ENCODE measurements around the gene C2CD4C. TPM values are rescaled to one million over a fixed set of nuclear protein-coding genes. Genes with fewer than 3 reads are reported as not detected.

Gene C2CD4C
- total RNA-seq, 1 experiment from 2014 or later = 13.6 TPM

DNA sequence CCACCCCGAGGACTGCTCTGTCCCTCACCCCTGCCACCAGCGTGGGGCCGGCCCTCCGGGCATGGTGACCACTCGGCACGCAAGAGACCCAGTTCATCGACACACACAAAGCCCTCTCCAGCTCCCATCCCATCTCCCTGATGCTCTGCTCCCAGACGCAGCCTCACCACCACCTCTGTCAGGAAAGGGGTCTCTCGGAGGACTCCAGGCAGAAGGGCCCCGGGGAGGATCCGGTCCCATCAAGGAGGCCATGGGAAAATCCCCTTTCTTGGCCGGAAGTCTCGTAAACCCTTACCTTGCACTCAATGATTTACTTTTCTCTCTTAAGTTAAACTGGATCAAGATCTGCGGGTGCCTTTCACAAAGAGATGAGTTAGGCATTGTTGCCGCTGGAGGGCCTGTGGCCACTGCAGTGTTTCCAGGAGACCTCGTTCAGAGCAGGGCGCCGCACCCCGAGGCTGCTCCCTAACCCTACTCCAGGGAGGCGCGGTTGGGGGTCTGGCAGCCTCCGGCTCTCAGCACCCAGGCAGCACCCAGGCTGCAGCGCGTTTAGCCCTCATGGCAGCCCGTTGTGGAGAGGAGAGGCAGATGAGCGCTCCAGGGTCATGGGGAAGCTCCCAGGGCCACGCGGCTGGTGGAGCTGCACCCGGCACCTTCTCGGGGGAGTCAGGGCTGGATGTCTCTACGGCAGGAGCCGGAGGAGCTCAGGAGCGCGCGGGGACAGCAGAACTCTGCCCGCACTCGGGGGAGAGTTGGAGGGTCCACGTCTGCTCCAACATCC is 31.0 kb downstream of the C2CD4C start:
- H3K4me1 ChIP-seq (ENCODE audit: control insufficient read depth, insufficient read depth, low read length) = no peaks in the 10 kb centered on the region
- no peaks in the 10 kb centered on the region for H3K9me3 ChIP-seq (ENCODE audit: control insufficient read depth, insufficient read depth, low read depth, low read length)
- DNase-seq (ENCODE audit: low read depth, low spot score) (no peak), ATAC-seq (peak; percentile 58; the same call in 1 of the 2 replicates)
- no peak overlapping the region for H3K27ac ChIP-seq (ENCODE audit: low read length)
- in situ Hi-C loops (cut with HindIII; ENCODE audit: low pct_unique_long_range_greater_than_20kb, low sequenced_read_pairs) = no loop called here
- intact Hi-C loops (cut with micrococcal nuclease; ENCODE audit: unreplicated experiment) = no loop called here
- CTCF ChIA-PET = no interaction called here
- POLR2A ChIA-PET = no interaction called here
- no peaks in the 10 kb centered on the region for H3K27me3 ChIP-seq (ENCODE audit: control insufficient read depth, insufficient read depth, low read length)
- TF ChIP-seq SIN3A (IDR thresholded peaks at IDR 0.05; ENCODE audit: borderline replicate concordance, insufficient read depth, low read depth, low read length) (no peak), POLR2AphosphoS5 (IDR thresholded peaks at IDR 0.05; ENCODE audit: low read depth, low read length) (no peak), TCF7L2 (IDR thresholded peaks at IDR 0.05; ENCODE audit: low read depth, low read length) (no peak)
- TF ChIP-seq, protein P1, sequence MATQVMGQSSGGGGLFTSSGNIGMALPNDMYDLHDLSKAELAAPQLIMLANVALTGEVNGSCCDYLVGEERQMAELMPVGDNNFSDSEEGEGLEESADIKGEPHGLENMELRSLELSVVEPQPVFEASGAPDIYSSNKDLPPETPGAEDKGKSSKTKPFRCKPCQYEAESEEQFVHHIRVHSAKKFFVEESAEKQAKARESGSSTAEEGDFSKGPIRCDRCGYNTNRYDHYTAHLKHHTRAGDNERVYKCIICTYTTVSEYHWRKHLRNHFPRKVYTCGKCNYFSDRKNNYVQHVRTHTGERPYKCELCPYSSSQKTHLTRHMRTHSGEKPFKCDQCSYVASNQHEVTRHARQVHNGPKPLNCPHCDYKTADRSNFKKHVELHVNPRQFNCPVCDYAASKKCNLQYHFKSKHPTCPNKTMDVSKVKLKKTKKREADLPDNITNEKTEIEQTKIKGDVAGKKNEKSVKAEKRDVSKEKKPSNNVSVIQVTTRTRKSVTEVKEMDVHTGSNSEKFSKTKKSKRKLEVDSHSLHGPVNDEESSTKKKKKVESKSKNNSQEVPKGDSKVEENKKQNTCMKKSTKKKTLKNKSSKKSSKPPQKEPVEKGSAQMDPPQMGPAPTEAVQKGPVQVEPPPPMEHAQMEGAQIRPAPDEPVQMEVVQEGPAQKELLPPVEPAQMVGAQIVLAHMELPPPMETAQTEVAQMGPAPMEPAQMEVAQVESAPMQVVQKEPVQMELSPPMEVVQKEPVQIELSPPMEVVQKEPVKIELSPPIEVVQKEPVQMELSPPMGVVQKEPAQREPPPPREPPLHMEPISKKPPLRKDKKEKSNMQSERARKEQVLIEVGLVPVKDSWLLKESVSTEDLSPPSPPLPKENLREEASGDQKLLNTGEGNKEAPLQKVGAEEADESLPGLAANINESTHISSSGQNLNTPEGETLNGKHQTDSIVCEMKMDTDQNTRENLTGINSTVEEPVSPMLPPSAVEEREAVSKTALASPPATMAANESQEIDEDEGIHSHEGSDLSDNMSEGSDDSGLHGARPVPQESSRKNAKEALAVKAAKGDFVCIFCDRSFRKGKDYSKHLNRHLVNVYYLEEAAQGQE (IDR thresholded peaks at IDR 0.05; ENCODE audit: insufficient read depth in 1 of 2, low read depth in 2 of 2, low read length in 1 of 2) = no peak
- TF ChIP-seq, protein P2, sequence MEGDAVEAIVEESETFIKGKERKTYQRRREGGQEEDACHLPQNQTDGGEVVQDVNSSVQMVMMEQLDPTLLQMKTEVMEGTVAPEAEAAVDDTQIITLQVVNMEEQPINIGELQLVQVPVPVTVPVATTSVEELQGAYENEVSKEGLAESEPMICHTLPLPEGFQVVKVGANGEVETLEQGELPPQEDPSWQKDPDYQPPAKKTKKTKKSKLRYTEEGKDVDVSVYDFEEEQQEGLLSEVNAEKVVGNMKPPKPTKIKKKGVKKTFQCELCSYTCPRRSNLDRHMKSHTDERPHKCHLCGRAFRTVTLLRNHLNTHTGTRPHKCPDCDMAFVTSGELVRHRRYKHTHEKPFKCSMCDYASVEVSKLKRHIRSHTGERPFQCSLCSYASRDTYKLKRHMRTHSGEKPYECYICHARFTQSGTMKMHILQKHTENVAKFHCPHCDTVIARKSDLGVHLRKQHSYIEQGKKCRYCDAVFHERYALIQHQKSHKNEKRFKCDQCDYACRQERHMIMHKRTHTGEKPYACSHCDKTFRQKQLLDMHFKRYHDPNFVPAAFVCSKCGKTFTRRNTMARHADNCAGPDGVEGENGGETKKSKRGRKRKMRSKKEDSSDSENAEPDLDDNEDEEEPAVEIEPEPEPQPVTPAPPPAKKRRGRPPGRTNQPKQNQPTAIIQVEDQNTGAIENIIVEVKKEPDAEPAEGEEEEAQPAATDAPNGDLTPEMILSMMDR (IDR thresholded peaks at IDR 0.05) = no peak
- no peaks in the 10 kb centered on the region for H3K36me3 ChIP-seq (ENCODE audit: control insufficient read depth, insufficient read depth, low read length)
- no TSS peak for BruUV-seq (replicated peaks)
- H3K4me3 ChIP-seq (ENCODE audit: low read depth in 2 of 2, low read length in 2 of 2) = no peak overlapping the region

DNA sequence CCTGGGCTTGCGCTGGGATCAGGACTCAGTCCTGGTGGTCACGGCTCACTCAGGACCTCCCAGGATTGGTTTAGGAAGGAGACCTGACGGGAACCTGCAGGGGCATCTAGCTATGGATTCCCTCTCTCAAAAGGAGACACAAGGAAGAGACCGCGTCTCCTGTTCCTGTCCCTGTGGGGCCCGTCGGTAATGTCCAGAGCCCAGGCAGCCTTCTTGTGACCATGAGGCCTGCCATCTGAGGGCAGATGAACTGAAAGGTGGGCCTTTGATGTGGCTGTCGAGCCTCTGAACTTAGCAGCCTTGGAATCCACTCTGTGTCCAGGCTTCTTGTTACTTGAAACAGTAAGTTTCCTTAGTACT is 32.9 kb downstream of the C2CD4C start:
- ChIA-PET POLR2A (no interaction called here), CTCF (no interaction called here)
- no peak overlapping the region for H3K4me3 ChIP-seq (ENCODE audit: low read depth in 2 of 2, low read length in 2 of 2)
- no peaks in the 10 kb centered on the region for H3K36me3 ChIP-seq (ENCODE audit: control insufficient read depth, insufficient read depth, low read length)
- TF ChIP-seq TCF7L2 (IDR thresholded peaks at IDR 0.05; ENCODE audit: low read depth, low read length) (no peak), SIN3A (IDR thresholded peaks at IDR 0.05; ENCODE audit: borderline replicate concordance, insufficient read depth, low read depth, low read length) (no peak), POLR2AphosphoS5 (IDR thresholded peaks at IDR 0.05; ENCODE audit: low read depth, low read length) (no peak)
- TF ChIP-seq, protein P1 (IDR thresholded peaks at IDR 0.05; ENCODE audit: insufficient read depth in 1 of 2, low read depth in 2 of 2, low read length in 1 of 2) = no peak
- TF ChIP-seq, protein P2 (IDR thresholded peaks at IDR 0.05) = no peak
- in situ Hi-C loops (cut with HindIII; ENCODE audit: low pct_unique_long_range_greater_than_20kb, low sequenced_read_pairs) (no loop called here), intact Hi-C loops (cut with micrococcal nuclease; ENCODE audit: unreplicated experiment) (no loop called here)
- no peaks in the 10 kb centered on the region for H3K27me3 ChIP-seq (ENCODE audit: control insufficient read depth, insufficient read depth, low read length)
- no peaks in the 10 kb centered on the region for H3K4me1 ChIP-seq (ENCODE audit: control insufficient read depth, insufficient read depth, low read length)
- no TSS peak for BruUV-seq (replicated peaks)
- ATAC-seq = no peak
- H3K9me3 ChIP-seq (ENCODE audit: control insufficient read depth, insufficient read depth, low read depth, low read length) = no peaks in the 10 kb centered on the region
- H3K27ac ChIP-seq (ENCODE audit: low read length) = no peak overlapping the region
- no peak for DNase-seq (ENCODE audit: low read depth, low spot score)
